WTC11 (cell line): Measurements from ENCODE around the gene VDAC1. TPM values are rescaled to one million over a fixed set of nuclear protein-coding genes. Genes with fewer than 3 reads are reported as not detected.

ENCODE experiments used
- ATAC-seq: fragments of 200-7000 bp; cut with Tn5 transposase; 2 replicates; pipeline ENCODE4 v1.10.0; 2021; ENCODE audit warnings: mild to moderate bottlenecking, moderate library complexity
- Bru-seq: library from RNA; stranded (reverse); fragments of 400-500 nt; gene quantifications from one replicate; lab custom pipeline; 2021; lab: Mats Ljungman, UMichigan
- CTCF ChIA-PET: fragments of 300-600 bp; sonication (Branson Sonifier 250); formaldehyde crosslinking; loops from one replicate; lab custom pipeline; 2021; ENCODE audit warnings: antibody characterized with exemption; lab: Charles Lee
- POLR2A ChIA-PET: fragments of 350-600 bp; sonication (Branson Sonifier 250); formaldehyde crosslinking; loops from one replicate; lab custom pipeline; 2021; ENCODE audit warnings: antibody characterized with exemption; lab: Charles Lee
- DNase-seq: peaks from one replicate; pipeline ENCODE4 v3.0.0; 2021; ENCODE audit warnings: low spot score
- H3K27ac Mint-ChIP-seq: 2 replicates; pipeline ENCODE4 v1.8.0; 2021; ENCODE audit warnings: mixed read lengths
- H3K27me3 Mint-ChIP-seq: 2 replicates; pipeline ENCODE4 v1.8.0; 2021; ENCODE audit warnings: low read depth, mild to moderate bottlenecking, moderate library complexity, mixed read lengths
- H3K36me3 Mint-ChIP-seq: 2 replicates; pipeline ENCODE4 v1.8.0; 2021; ENCODE audit warnings: mixed read lengths
- H3K4me1 Mint-ChIP-seq: 2 replicates; pipeline ENCODE4 v1.8.0; 2022; ENCODE audit warnings: mixed read lengths
- H3K4me3 Mint-ChIP-seq: 2 replicates; pipeline ENCODE4 v1.8.0; 2021; ENCODE audit warnings: mild to moderate bottlenecking, moderate library complexity, mixed read lengths
- H3K9me3 Mint-ChIP-seq: 2 replicates; pipeline ENCODE4 v1.8.0; 2021; ENCODE audit warnings: mixed read lengths
- AFF4 ChIP-seq: sonication (generic); formaldehyde crosslinking; IDR thresholded peaks from 2 replicates; pipeline ENCODE4 v1.8.1; 2023; ENCODE audit warnings: mild to moderate bottlenecking, missing genetic modification reagents, borderline replicate concordance
- CBFB ChIP-seq: sonication (generic); formaldehyde crosslinking; IDR thresholded peaks from 2 replicates; pipeline ENCODE4 v1.8.1; 2022; ENCODE audit warnings: mild to moderate bottlenecking, low read depth, missing genetic modification reagents
- CDX4 ChIP-seq: fragments of 250-450 bp; sonication (Bioruptor Pico); IDR thresholded peaks from 2 replicates; pipeline ENCODE4 v1.9.0; 2021; ENCODE audit warnings: moderate library complexity, mild to moderate bottlenecking, inconsistent platforms, borderline replicate concordance
- EMX1 ChIP-seq: fragments of 250-450 bp; sonication (Bioruptor Pico); IDR thresholded peaks from 2 replicates; pipeline ENCODE4 v1.8.0; 2021; ENCODE audit warnings: mild to moderate bottlenecking
- ETV6 ChIP-seq: sonication (generic); formaldehyde crosslinking; IDR thresholded peaks from 2 replicates; pipeline ENCODE4 v1.8.1; 2022; ENCODE audit warnings: mild to moderate bottlenecking, missing genetic modification reagents
- FOXJ3 ChIP-seq: sonication (generic); formaldehyde crosslinking; IDR thresholded peaks from 2 replicates; pipeline ENCODE4 v1.9.0; 2021; ENCODE audit warnings: missing genetic modification reagents, mild to moderate bottlenecking, borderline replicate concordance
- FOXP1 ChIP-seq: sonication (generic); formaldehyde crosslinking; IDR thresholded peaks from 2 replicates; pipeline ENCODE4 v1.8.0; 2022; ENCODE audit warnings: missing genetic modification reagents, mild to moderate bottlenecking, moderate library complexity, borderline replicate concordance
- GABPB1 ChIP-seq: sonication (generic); formaldehyde crosslinking; IDR thresholded peaks from 2 replicates; pipeline ENCODE4 v1.8.1; 2023; ENCODE audit warnings: mild to moderate bottlenecking, missing genetic modification reagents
- KAT7 ChIP-seq: sonication (generic); formaldehyde crosslinking; IDR thresholded peaks from 2 replicates; pipeline ENCODE4 v1.8.1; 2023; ENCODE audit warnings: missing genetic modification reagents, mild to moderate bottlenecking, borderline replicate concordance
- PRDM15 ChIP-seq: sonication (generic); formaldehyde crosslinking; IDR thresholded peaks from 2 replicates; pipeline ENCODE4 v1.8.0; 2022; ENCODE audit warnings: missing genetic modification reagents
- PREB ChIP-seq: sonication (generic); formaldehyde crosslinking; IDR thresholded peaks from 2 replicates; pipeline ENCODE4 v1.8.1; 2022; ENCODE audit warnings: mild to moderate bottlenecking, missing genetic modification reagents, moderate library complexity, borderline replicate concordance
- RELA ChIP-seq: sonication (generic); formaldehyde crosslinking; IDR thresholded peaks from 2 replicates; pipeline ENCODE4 v1.8.1; 2022; ENCODE audit warnings: missing genetic modification reagents, mild to moderate bottlenecking, borderline replicate concordance
- ZBTB43 ChIP-seq: sonication (generic); formaldehyde crosslinking; IDR thresholded peaks from 2 replicates; pipeline ENCODE4 v1.8.1; 2023; ENCODE audit warnings: mild to moderate bottlenecking, missing genetic modification reagents
- long read RNA-seq, 3 experiments: library from RNA in 1 of 3; library from capped mRNA in 1 of 3; library from polyadenylated mRNA in 1 of 3; unstranded in 2 of 3; stranded (forward) in 1 of 3; transcript quantifications; one replicate each; pipeline ENCODE4 v2.0.0, GENCODE V29; 2021
- total RNA-seq: library from RNA; stranded (reverse); gene quantifications from 3 replicates; pipeline ENCODE4 v1.2.3, GENCODE V29; 2021
- TF ChIP-seq, protein P1 (sequence below): sonication (generic); formaldehyde crosslinking; IDR thresholded peaks from 2 replicates; pipeline ENCODE4 v1.8.1; 2023; ENCODE audit warnings: mild to moderate bottlenecking, moderate library complexity, missing genetic modification reagents
- TF ChIP-seq, protein P2 (sequence below): fragments of 250-450 bp; sonication (Bioruptor Pico); IDR thresholded peaks from 2 replicates; pipeline ENCODE4 v1.8.0; 2021; ENCODE audit warnings: mild to moderate bottlenecking

VDAC1 gene
- total RNA-seq (266 to 274 TPM (median 268 TPM) in 3 replicates), Bru-seq, nascent RNA (percentile 91 among the genes with signal in this experiment)
- long read RNA-seq, experiment 1, transcript VDAC1-203 (9 exons, 1,873 nt): major isoform, 663 of 937 reads
- long read RNA-seq, experiment 1, transcript VDAC1-202 (9 exons, 1,807 nt): minor isoform, 174 of 937 reads
- long read RNA-seq, experiment 1, transcript VDAC1-207 (4 exons, 635 nt): minor isoform, 10 of 937 reads
- long read RNA-seq, experiment 1, transcript VDAC1-206 (3 exons, 694 nt): minor isoform, 9 of 937 reads
- long read RNA-seq, experiment 1, partial matches to known transcripts: 38 of 937 reads
- long read RNA-seq, experiment 1, other reads (novel, unspliced or antisense): 39 of 937 reads
- long read RNA-seq, experiment 2, transcript VDAC1-207 (4 exons, 635 nt): minor isoform, 13 of 500 reads
- long read RNA-seq, experiment 2, transcript VDAC1-203 (9 exons, 1,873 nt): major isoform, 192 of 500 reads
- long read RNA-seq, experiment 2, transcript VDAC1-202 (9 exons, 1,807 nt): minor isoform, 89 of 500 reads
- long read RNA-seq, experiment 2, transcript VDAC1-206 (3 exons, 694 nt): minor isoform, 12 of 500 reads
- long read RNA-seq, experiment 2, partial matches to known transcripts: 64 of 500 reads
- long read RNA-seq, experiment 2, other reads (novel, unspliced or antisense): 129 of 500 reads
- long read RNA-seq, experiment 3, transcript VDAC1-203 (9 exons, 1,873 nt): major isoform, 348 of 464 reads
- long read RNA-seq, experiment 3, transcript VDAC1-202 (9 exons, 1,807 nt): minor isoform, 70 of 464 reads
- long read RNA-seq, experiment 3, transcript VDAC1-207 (4 exons, 635 nt): minor isoform, 9 of 464 reads
- long read RNA-seq, experiment 3, partial matches to known transcripts: 12 of 464 reads
- long read RNA-seq, experiment 3, other reads (novel, unspliced or antisense): 24 of 464 reads

DNA sequence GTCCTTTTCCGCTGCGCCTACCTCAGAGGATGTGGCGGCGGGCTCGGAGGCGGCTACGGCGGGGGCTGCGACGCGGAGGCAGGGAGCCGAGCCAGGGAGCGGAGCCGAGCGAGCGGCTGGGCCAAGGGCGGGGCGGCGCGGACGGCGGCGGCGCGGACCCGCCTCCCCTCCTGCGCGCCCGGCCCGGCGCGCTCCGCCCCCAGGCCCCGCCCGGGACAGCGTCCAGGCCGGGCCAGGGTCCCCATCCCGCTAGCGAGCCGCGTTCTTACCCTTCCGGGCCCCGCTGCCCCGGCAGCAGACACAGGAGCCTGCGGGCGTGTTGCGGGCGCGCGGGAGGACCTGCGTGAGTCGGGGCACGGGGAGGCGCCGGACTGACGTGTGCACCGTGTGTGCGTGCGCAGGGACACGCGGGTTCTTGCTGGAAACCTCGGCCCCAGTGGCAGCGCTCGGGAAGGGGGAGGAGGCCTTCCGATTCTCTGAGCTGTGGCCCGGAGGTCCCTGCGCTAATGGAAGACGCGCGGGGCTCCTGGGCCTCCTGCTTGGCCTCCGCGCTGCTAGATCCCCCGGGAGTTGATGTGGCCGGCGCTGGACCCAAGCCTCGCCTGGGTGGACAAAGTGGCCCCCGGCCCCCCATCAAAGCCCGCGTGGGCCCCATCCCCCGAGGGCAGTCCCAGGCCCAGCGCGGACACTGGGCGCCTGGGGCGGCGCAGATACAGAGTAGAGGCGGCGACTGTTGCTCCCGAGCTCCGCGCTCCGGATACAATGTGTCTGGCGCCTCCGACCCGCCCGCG, at the start of gene VDAC1:
Gene VDAC1, minus strand, starts transcription at position 350 of the 791 bp plus-strand sequence. CDS start 11,963 bp downstream, outside the sequence.
- Mint-ChIP-seq H3K4me1 (peaks cover 56% of the 10 kb centered on the region), H3K27ac (peak within 1 kb of the TSS; percentile 94), H3K27me3 (no peaks in the 10 kb centered on the region), H3K4me3 (peak within 1 kb of the TSS; percentile 90), H3K36me3 (peaks cover 12% of the 10 kb centered on the region), H3K9me3 (no peaks in the 10 kb centered on the region)
- ChIA-PET POLR2A (interaction anchor here (1.4 kb wide), 1 partner anchor 8 kb away, joined by 5 read pairs; no protein-coding TSS in a partner anchor), CTCF (interaction anchor here (0.6 to 5.4 kb wide), 8 partner anchors 8 to 136 kb away, joined by 3 to 37 read pairs (median 8); partner anchors contain the start of gene TCF7)
- ATAC-seq (peak; percentile 76), DNase-seq (peak; percentile 74)
- TF ChIP-seq EMX1 (CRISPR knock-in tag) (no peak), KAT7 (CRISPR knock-in tag) (peak; percentile 22; the same call in 1 of the 2 replicates), PRDM15 (CRISPR knock-in tag) (0 out of 2 replicates have a peak, but pooled peaks have one; percentile 18), ETV6 (CRISPR knock-in tag) (0 out of 2 replicates have a peak, but pooled peaks have one; percentile 55), CDX4 (CRISPR knock-in tag) (no peak), AFF4 (CRISPR knock-in tag) (no peak), RELA (CRISPR knock-in tag) (no peak), FOXP1 (CRISPR knock-in tag) (peak; percentile 87), PREB (CRISPR knock-in tag) (no peak), GABPB1 (CRISPR knock-in tag) (0 out of 2 replicates have a peak, but pooled peaks have one; percentile 32), CBFB (CRISPR knock-in tag) (no peak), FOXJ3 (CRISPR knock-in tag) (no peak), ZBTB43 (CRISPR knock-in tag) (peak; percentile 20; the same call in 1 of the 2 replicates)
- TF ChIP-seq, protein P1, sequence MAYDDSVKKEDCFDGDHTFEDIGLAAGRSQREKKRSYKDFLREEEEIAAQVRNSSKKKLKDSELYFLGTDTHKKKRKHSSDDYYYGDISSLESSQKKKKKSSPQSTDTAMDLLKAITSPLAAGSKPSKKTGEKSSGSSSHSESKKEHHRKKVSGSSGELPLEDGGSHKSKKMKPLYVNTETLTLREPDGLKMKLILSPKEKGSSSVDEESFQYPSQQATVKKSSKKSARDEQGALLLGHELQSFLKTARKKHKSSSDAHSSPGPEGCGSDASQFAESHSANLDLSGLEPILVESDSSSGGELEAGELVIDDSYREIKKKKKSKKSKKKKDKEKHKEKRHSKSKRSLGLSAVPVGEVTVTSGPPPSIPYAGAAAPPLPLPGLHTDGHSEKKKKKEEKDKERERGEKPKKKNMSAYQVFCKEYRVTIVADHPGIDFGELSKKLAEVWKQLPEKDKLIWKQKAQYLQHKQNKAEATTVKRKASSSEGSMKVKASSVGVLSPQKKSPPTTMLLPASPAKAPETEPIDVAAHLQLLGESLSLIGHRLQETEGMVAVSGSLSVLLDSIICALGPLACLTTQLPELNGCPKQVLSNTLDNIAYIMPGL (CRISPR knock-in tag): peak; percentile 82
- TF ChIP-seq, protein P2, sequence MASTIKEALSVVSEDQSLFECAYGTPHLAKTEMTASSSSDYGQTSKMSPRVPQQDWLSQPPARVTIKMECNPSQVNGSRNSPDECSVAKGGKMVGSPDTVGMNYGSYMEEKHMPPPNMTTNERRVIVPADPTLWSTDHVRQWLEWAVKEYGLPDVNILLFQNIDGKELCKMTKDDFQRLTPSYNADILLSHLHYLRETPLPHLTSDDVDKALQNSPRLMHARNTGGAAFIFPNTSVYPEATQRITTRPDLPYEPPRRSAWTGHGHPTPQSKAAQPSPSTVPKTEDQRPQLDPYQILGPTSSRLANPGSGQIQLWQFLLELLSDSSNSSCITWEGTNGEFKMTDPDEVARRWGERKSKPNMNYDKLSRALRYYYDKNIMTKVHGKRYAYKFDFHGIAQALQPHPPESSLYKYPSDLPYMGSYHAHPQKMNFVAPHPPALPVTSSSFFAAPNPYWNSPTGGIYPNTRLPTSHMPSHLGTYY: 0 out of 2 replicates have a peak, but pooled peaks have one; percentile 28
